Measurements from ENCODE around the gene NCAM1.

NCAM1 gene

DNA sequence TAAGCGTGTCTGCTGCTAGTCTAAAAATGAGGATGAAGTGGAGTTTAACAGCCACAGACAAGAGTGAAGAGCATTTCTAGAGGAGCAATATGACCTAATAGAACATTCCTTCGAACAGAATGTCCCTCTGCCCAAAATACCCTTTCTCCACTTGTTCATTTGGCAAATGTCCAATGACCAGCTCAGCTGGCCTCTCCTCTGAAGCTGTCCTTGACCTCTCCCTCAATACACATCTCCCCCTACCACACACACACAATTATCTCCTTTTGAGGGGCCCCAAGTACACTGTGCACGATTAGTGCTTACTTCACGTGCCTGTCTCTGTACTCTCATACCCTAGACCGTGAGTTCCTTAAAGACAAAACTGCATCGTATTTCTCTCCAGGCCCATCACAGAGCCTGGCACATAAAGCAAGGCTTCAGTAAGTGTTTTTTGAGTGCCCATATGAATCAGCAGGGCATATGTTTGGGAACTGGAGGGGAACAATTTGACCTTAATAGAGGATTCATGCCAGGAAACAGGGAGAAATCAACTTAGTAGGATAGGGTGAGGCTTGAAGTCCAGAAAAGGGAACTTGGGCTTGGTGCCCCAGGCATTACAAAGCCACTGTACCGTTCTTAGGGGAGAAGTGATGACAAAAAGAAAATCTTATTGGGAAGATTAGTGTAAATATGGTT, 18.1 kb upstream of the NCAM1 start:
- TF ChIP-seq YY1 (IDR thresholded peaks at IDR 0.05; ENCODE audit: low read depth) (no peak), TAF1 (IDR thresholded peaks at IDR 0.05; ENCODE audit: low read depth) (no peak), TEAD4 (IDR thresholded peaks at IDR 0.05) (no peak), USF1 (IDR thresholded peaks at IDR 0.05) (no peak), TCF12 (IDR thresholded peaks at IDR 0.05; ENCODE audit: low read depth) (no peak), EP300 (IDR thresholded peaks at IDR 0.05; ENCODE audit: borderline replicate concordance) (no peak), ZBTB7A (IDR thresholded peaks at IDR 0.05; ENCODE audit: low read depth) (no peak), NFIC (IDR thresholded peaks at IDR 0.05) (no peak), FOXM1 (IDR thresholded peaks at IDR 0.05; ENCODE audit: borderline replicate concordance, low read depth) (no peak), EGR1 (IDR thresholded peaks at IDR 0.05) (no peak), RAD21 (IDR thresholded peaks at IDR 0.05; ENCODE audit: low read depth) (no peak), CEBPB (IDR thresholded peaks at IDR 0.05) (no peak), CREB1 (IDR thresholded peaks at IDR 0.05; ENCODE audit: low read depth) (no peak)
- TF ChIP-seq, protein P1, sequence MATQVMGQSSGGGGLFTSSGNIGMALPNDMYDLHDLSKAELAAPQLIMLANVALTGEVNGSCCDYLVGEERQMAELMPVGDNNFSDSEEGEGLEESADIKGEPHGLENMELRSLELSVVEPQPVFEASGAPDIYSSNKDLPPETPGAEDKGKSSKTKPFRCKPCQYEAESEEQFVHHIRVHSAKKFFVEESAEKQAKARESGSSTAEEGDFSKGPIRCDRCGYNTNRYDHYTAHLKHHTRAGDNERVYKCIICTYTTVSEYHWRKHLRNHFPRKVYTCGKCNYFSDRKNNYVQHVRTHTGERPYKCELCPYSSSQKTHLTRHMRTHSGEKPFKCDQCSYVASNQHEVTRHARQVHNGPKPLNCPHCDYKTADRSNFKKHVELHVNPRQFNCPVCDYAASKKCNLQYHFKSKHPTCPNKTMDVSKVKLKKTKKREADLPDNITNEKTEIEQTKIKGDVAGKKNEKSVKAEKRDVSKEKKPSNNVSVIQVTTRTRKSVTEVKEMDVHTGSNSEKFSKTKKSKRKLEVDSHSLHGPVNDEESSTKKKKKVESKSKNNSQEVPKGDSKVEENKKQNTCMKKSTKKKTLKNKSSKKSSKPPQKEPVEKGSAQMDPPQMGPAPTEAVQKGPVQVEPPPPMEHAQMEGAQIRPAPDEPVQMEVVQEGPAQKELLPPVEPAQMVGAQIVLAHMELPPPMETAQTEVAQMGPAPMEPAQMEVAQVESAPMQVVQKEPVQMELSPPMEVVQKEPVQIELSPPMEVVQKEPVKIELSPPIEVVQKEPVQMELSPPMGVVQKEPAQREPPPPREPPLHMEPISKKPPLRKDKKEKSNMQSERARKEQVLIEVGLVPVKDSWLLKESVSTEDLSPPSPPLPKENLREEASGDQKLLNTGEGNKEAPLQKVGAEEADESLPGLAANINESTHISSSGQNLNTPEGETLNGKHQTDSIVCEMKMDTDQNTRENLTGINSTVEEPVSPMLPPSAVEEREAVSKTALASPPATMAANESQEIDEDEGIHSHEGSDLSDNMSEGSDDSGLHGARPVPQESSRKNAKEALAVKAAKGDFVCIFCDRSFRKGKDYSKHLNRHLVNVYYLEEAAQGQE (IDR thresholded peaks at IDR 0.05; ENCODE audit: low read depth): no peak
- TF ChIP-seq, protein P2, sequence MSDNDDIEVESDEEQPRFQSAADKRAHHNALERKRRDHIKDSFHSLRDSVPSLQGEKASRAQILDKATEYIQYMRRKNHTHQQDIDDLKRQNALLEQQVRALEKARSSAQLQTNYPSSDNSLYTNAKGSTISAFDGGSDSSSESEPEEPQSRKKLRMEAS (IDR thresholded peaks at IDR 0.05): no peak

GRCh38 chr11:112946866-112947265, 14.4 kb upstream of the NCAM1 start:
- no peak for TF ChIP-seq FOXM1 (IDR thresholded peaks at IDR 0.05; ENCODE audit: borderline replicate concordance, low read depth)
- TF ChIP-seq USF1 (IDR thresholded peaks at IDR 0.05): no peak
- no peak for TF ChIP-seq TEAD4 (IDR thresholded peaks at IDR 0.05)
- TF ChIP-seq EP300 (IDR thresholded peaks at IDR 0.05; ENCODE audit: borderline replicate concordance): no peak
- TF ChIP-seq CEBPB (IDR thresholded peaks at IDR 0.05): no peak
- no peak for TF ChIP-seq ZBTB7A (IDR thresholded peaks at IDR 0.05; ENCODE audit: low read depth)
- no peak for TF ChIP-seq YY1 (IDR thresholded peaks at IDR 0.05; ENCODE audit: low read depth)
- TF ChIP-seq, protein P1 (IDR thresholded peaks at IDR 0.05; ENCODE audit: low read depth): no peak
- TF ChIP-seq CREB1 (IDR thresholded peaks at IDR 0.05; ENCODE audit: low read depth): no peak
- no peak for TF ChIP-seq RAD21 (IDR thresholded peaks at IDR 0.05; ENCODE audit: low read depth)
- no peak for TF ChIP-seq TCF12 (IDR thresholded peaks at IDR 0.05; ENCODE audit: low read depth)
- no peak for TF ChIP-seq EGR1 (IDR thresholded peaks at IDR 0.05)
- TF ChIP-seq, protein P2 (IDR thresholded peaks at IDR 0.05): no peak
- no peak for TF ChIP-seq TAF1 (IDR thresholded peaks at IDR 0.05; ENCODE audit: low read depth)
- TF ChIP-seq NFIC (IDR thresholded peaks at IDR 0.05): no peak

GRCh38 chr11:112949781-112950575, 11.2 kb upstream of the NCAM1 start:
- TF ChIP-seq TAF1 (IDR thresholded peaks at IDR 0.05; ENCODE audit: low read depth) (no peak), RAD21 (IDR thresholded peaks at IDR 0.05; ENCODE audit: low read depth) (no peak), YY1 (IDR thresholded peaks at IDR 0.05; ENCODE audit: low read depth) (no peak), EP300 (IDR thresholded peaks at IDR 0.05; ENCODE audit: borderline replicate concordance) (no peak), CREB1 (IDR thresholded peaks at IDR 0.05; ENCODE audit: low read depth) (no peak), CEBPB (IDR thresholded peaks at IDR 0.05) (no peak), TEAD4 (IDR thresholded peaks at IDR 0.05) (no peak), USF1 (IDR thresholded peaks at IDR 0.05) (no peak), NFIC (IDR thresholded peaks at IDR 0.05) (no peak), TCF12 (IDR thresholded peaks at IDR 0.05; ENCODE audit: low read depth) (no peak), ZBTB7A (IDR thresholded peaks at IDR 0.05; ENCODE audit: low read depth) (no peak), FOXM1 (IDR thresholded peaks at IDR 0.05; ENCODE audit: borderline replicate concordance, low read depth) (no peak)
- TF ChIP-seq, protein P1 (IDR thresholded peaks at IDR 0.05; ENCODE audit: low read depth): no peak
- TF ChIP-seq, protein P2 (IDR thresholded peaks at IDR 0.05): no peak

Measured in Ishikawa (cell line).